Activated CD4-positive, alpha-beta T cell treated with anti-CD3 and anti-CD28 coated beads, Interleukin-2, Interleukin-4, amounts not matched to agents 100 ng/mL and 50 ng/mL, durations not matched to agents 16 hours and 8 hours (primary cell): ENCODE measurements around the gene TRDN.
"Not testable (repeated sequence)": the region's sequence is repeated elsewhere in the genome, so short reads cannot be mapped to it uniquely, and the experiment has no call there.

ENCODE experiments used
- DNase-seq: peaks from one replicate; pipeline ENCODE4 v3.0.0-alpha.2; 2020; ENCODE audit warnings: low spot score

TRDN gene

GRCh38 chr6:123562677-123563076 lies 74.1 kb downstream of the TRDN start:
- no peak for DNase-seq

GRCh38 chr6:123562264-123562663 lies 74.5 kb downstream of the TRDN start:
- no peak for DNase-seq

DNA sequence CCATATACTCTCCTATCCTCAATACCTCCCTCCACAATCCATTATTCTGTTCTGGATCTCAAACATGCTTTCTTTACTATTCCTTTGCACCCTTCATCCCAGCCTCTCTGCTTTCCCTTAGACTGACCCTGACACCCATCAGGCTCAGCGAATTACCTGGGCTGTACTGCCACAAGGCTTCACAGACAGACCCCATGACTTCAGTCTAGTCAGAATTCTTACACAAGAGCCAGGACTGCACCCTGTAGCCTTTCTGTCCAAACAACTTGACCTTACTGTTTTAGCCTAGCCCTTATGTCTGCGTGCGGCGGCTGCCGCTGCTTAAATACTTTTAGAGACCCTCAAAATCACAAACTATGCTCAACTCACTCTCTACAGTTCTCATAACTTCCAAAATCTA lies 76.9 kb downstream of the TRDN start:
- not testable (repeated sequence) for DNase-seq

DNA sequence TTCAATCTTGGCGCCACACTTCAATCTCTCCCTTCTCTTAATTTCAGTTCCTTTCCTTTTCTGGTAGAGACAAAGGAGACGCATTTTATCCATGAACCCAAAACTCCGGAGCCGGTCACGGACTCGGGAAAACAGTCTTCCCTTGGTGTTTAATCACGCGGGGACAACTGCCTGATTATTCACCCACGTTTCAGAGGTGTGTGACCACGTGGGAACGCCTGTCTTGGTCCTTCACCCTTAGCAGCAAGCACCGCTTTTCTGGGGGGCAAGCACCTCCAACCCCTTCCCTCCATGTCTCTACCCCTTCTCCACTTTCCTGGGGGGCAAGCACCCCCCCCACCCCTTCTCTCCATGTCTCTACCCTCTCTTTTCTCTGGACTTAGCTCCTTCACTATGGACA lies 79.3 kb downstream of the TRDN start:
- not testable (repeated sequence) for DNase-seq

- DNase-seq = no peak
These were observed 84.6 kb downstream of the TRDN start for GRCh38 chr6:123551939-123552707.

DNA sequence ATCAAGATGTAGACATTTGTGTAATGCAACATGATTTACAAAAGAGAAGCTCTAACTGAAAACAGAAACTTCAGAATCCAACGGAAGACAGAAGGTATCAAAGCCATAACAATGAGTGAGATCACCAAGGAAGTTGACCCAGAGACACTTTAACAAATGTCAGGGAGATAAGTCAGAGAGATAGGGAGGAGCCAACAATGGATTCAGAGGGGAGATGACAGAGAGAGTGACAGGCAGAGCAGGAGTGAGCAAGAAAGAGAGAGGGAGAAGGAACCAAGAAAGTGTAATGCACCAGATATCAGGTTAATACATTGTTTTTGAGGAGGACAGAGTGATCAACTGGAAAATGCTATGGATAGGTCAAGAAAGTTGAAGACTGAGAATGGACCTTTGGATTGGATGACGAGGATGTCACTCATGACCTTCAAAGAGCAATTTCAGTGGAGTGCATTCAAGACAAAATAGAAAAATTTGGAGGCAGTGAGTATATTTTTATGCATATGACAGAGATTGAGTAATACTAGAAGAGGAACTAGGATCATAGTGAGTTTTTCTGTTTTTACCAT lies 86.6 kb downstream of the TRDN start:
- no peak for DNase-seq

DNA sequence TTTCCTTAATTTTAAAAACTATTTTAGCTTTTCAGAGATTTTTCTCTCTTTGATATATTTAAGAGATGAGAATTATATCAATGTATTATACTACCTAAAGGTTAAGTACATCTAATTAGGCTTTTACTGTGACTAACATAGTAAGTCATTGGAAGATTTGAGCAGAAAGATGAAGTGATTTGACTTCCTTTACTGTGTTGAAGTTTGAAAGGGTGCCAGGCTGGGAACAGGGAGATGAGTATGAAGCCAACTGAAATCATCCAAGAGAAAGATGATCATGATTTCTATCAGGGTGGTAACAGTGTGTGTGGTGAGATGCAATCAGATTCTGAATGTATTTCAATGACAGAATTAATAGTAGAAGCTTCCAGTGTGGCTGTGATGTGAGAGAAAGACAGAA lies 87.3 kb downstream of the TRDN start:
- no peak for DNase-seq

DNA sequence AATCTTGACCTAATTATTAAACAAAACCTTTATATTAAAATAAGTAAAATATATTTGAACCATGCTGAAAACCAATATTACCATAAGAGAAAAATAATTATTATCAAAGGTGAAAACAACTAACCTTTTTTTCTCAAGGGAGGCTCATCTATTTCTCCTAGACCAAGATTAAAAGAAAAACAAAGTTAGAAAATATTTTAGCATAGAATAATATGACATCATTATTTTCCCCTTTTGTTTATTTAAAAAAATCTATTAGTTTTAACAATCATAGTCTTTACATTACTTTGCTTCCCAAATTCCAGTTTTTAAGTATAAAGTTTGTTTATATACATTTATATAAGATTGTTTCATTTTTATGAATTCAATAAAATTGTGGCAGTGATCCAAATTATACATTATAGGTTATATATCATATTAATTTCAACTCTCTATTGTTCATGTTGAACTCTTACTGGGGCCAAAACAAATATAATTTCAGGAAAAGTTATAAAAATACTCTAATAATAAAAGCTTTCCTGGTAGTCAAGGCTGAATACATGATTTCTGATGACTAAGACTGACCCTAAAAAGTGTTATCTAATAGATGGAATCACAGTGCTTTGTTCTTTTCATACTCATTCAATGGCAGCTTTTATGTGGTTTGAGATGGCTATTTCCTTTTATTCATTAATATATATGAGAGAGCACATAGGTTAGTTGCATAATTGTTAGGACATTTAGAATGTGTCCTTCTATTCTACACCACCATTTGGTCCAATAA lies 89.4 kb downstream of the TRDN start:
- no peak for DNase-seq

DNA sequence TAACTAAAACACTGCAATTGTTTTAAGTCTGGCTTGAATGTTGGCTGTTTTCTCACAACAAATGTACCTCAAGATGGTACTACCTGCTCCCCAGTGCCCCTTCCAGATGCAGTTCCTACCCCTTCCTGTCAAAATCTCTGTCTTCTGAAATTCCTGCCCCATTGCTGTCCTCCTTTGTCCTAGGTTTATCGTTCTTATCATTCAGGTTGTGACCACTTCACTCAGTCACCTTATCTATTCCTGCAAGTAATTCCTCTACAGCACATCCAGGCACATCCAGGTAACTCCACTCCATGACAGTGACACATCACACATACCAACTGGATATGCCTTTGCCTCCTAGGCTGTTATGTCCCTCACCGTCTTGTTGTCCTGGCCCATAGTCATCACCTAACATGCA lies 90.2 kb downstream of the TRDN start:
- DNase-seq = no peak

DNA sequence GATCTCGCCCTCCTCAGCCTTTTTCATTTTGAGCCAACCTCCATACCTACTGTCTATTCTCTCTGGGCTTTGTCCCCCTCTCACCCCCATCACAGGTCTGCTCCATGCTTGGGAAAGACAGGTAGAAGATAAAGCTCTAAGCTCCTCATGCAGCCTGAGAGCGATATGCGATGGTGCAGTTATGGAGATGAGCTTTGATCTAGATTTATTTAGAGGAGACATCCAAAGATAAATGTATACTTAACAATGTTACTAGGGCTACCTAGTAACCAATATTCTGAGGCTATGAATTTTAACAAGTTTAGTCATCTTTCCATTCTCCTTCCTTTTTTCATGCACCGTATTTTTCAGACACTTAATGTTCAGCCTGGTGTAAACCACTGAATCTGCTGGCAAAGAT lies 95.3 kb downstream of the TRDN start:
- DNase-seq = no peak

GRCh38 chr6:123533862-123534648 lies 102.7 kb downstream of the TRDN start:
- DNase-seq = no peak

GRCh38 chr6:123529843-123530242 lies 106.9 kb downstream of the TRDN start:
- no peak for DNase-seq

- DNase-seq = no peak
These were observed 107.7 kb downstream of the TRDN start for GRCh38 chr6:123529058-123529457.

DNA sequence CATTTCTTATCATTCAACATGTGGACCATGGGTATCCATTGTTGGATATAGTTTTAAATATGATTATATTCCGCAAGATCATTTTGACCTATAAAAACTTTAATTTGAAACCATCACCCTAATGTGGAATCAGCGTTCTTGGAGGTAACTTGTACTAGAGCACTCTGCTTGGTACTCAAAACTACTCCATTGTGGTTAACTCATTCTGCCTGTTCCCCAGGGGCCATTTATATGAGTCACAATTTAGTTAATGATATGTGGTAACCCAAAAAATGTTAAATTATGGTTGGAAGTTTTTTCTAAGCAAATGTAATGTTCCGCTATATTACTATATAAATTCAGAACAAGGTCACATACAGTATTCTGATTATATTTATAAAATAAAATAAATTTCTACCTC lies 109.3 kb downstream of the TRDN start:
- no peak for DNase-seq

DNA sequence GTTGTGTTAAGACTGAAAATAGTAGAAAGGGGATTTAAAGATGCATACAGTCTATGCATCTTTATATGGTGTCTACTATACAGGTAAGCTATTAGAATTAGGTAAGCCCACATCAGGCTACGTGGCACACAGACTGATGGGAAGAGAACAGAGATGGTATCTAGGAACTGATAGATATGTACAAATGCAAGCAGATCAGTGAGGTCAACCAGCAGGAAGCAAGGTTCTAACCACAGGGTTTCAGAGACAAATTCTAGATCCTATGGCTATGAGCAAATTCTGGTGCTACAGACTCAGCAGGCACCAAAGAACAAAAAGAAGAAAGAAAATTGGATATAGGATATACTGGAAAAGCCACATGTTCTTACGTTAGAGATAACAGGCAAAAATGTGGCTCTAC lies 110.6 kb downstream of the TRDN start:
- DNase-seq = no peak

DNA sequence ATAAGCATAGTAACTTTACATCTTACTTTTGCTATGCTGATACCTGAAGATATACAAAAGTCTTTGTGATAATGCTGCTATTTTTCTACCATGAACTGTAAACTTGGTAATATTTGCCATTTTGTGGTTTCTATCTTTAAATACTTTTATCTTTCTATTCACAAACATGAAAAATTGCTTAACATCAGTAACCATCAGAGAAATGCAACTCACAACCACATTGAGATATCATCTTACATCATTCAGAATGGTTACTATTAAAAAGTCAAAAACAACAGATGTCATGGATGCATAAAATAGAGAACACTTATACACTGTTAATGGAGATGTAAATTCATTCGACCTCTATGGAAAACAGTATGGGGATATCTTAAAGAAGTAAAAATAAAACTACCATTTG lies 112.0 kb downstream of the TRDN start:
- no peak for DNase-seq

- DNase-seq = no peak
These were observed 116.5 kb downstream of the TRDN start for GRCh38 chr6:123520217-123520616.

GRCh38 chr6:123519189-123519505 lies 117.6 kb downstream of the TRDN start:
- no peak for DNase-seq

GRCh38 chr6:123518441-123519188 lies 118.1 kb downstream of the TRDN start:
- DNase-seq = no peak

DNA sequence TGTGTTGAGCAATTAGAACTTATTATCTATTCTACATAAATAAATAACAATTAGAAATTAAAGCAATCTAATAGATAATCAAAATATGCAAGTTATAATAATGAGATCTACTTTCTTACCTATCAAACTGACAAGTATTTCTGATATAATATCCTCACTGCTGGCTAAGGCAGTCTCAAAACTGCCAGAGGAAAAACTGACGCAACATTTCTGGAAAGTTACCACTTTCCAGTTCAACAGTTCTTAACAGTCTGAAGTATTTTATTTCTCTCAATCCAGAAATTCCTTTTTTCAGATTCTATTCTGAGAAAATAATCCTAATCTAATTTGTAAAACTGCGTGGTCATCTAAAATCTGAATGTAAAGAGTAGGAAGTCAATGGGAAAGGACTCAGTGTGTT lies 121.0 kb downstream of the TRDN start:
- no peak for DNase-seq

GRCh38 chr6:123509112-123509511 lies 127.6 kb downstream of the TRDN start:
- no peak for DNase-seq

- no peak for DNase-seq
These were observed 128.5 kb downstream of the TRDN start for GRCh38 chr6:123508290-123508689.
